Activated CD4-positive, alpha-beta T cell treated with anti-CD3 and anti-CD28 coated beads, Interleukin-2, amount 10 ng/mL, durations not matched to agents 24 days and 14 days (primary cell): ENCODE results near the gene PIK3C2A. TPM values are rescaled to one million over a fixed set of nuclear protein-coding genes. Genes with fewer than 3 reads are reported as not detected.
"Not testable (repeated sequence)": the region's sequence is repeated elsewhere in the genome, so short reads cannot be mapped to it uniquely, and the experiment has no call there.

Experiments
- DNase-seq: peaks from one replicate; pipeline ENCODE4 v3.0.0; 2022
- H3K27ac Mint-ChIP-seq: one replicate; pipeline ENCODE4 v1.8.0; 2022; ENCODE audit warnings: mild to moderate bottlenecking, mixed read lengths
- H3K27me3 Mint-ChIP-seq: one replicate; pipeline ENCODE4 v1.8.0; 2022; ENCODE audit warnings: mixed read lengths
- H3K36me3 Mint-ChIP-seq: one replicate; pipeline ENCODE4 v1.8.0; 2022; ENCODE audit warnings: low read depth, mild to moderate bottlenecking, mixed read lengths
- H3K4me1 Mint-ChIP-seq: one replicate; pipeline ENCODE4 v1.8.0; 2021; ENCODE audit warnings: mixed read lengths
- H3K4me3 Mint-ChIP-seq: one replicate; pipeline ENCODE4 v1.8.0; 2022; ENCODE audit warnings: mild to moderate bottlenecking, moderate library complexity, mixed read lengths
- H3K9me3 Mint-ChIP-seq: one replicate; pipeline ENCODE4 v1.8.0; 2021; ENCODE audit warnings: mixed read lengths
- intact Hi-C: fragments of 100-400 bp; cut with micrococcal nuclease; formaldehyde crosslinking; loops from one replicate; pipeline ENCODE4 v1.15.1; 2023
- total RNA-seq: library from RNA; stranded (reverse); gene quantifications from 2 replicates; pipeline ENCODE4 v1.2.3, GENCODE V29; 2022

PIK3C2A gene
- total RNA-seq, 1 donor from 2014 or later, result 35.3 TPM

DNA sequence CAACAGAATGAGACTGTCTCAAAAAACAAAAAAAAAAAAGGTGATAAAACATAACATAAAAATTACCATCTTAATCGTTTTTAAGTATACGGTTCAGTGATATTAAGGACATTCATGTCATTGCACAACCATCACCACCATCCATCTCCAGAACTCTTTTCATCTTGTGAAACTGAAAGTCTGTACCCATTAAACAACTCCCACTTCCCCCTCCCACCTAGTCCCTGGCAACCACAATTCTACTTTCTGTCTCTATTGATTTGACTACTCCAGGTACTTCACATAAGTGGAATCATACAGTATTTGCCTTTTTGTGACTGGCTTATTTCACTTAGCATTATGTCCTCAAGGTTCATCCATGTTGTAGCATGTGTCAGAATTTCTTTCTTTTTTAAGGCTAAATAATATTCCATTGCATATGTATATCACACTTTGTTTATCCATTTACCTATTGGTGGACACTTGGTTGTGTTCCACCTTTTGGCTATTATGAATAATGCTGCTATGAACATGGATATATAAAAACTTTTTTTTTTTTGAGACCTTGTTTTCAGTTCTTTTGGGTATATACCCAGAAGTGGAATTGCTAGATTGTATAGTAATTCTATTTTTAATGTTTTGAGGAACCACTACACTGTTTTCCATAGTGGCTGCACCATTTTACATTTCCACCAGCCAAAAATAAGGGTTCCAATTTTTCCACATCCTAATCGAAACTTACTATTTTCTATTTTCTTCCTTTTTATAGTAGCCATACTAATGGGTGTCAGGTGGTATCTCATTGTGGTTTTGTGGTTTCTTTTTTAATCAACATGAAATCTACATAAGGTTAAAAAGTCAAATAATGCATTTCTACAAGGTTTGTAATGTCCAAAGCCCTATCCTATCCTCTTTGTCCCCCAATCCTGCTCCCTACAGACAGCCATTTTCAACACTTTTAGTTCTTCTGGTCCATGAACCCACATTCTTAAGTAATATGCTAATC, 23.4 kb upstream of the PIK3C2A start:
- no peaks in the 10 kb centered on the region for H3K36me3 Mint-ChIP-seq
- intact Hi-C loops, result loop anchor here (1.0 kb wide), 9 partner anchors 13 to 297 kb away; partner anchors contain the start of gene NUCB2
- peaks cover 13% of the 10 kb centered on the region for H3K4me1 Mint-ChIP-seq
- H3K9me3 Mint-ChIP-seq, result no peaks in the 10 kb centered on the region
- H3K4me3 Mint-ChIP-seq, result peak overlapping the region; percentile 34
- peaks cover 30% of the 10 kb centered on the region for H3K27me3 Mint-ChIP-seq
- H3K27ac Mint-ChIP-seq, result peak overlapping the region; percentile 59
- peak; percentile 85 for DNase-seq

DNA sequence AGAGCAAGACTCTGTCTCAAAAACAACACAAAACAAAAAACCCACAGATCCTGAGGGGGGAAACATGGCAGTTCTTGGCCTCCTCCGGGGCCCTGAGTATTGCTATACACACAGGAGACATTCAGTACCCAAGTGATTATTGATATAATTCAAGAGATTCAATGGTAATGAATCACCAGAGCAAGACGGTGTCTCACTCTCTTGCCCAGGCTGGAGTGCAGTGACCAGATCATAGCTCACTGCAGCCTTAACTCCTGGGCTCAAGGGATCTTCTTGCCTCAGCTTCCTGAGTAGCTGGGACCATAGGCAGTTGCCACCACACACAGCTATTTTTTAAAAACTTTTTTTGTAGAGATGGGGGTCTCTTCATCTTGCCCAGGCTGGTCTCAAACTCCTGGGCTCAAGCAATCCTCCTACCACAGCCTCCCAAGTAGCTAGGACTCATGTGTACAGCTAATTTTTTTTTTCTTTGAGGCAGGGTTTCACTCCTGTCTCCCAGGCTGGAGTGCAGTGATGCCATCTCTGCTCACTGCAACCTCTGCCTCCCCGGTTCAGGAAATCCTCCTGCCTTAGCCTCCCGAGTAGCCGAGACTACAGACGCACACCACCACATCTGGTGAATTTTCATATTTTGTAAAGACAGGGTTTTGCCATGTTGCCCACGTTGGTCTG, 21.8 kb upstream of the PIK3C2A start:
- peaks cover 13% of the 10 kb centered on the region for H3K4me1 Mint-ChIP-seq
- intact Hi-C loops, result loop anchor here (1.0 kb wide), 7 partner anchors 21 to 299 kb away; partner anchors contain the start of gene NUCB2
- H3K27me3 Mint-ChIP-seq, result peaks cover 34% of the 10 kb centered on the region
- no peak overlapping the region for H3K4me3 Mint-ChIP-seq
- H3K36me3 Mint-ChIP-seq, result no peaks in the 10 kb centered on the region
- no peaks in the 10 kb centered on the region for H3K9me3 Mint-ChIP-seq
- DNase-seq, result no peak
- H3K27ac Mint-ChIP-seq, result no peak overlapping the region

DNA sequence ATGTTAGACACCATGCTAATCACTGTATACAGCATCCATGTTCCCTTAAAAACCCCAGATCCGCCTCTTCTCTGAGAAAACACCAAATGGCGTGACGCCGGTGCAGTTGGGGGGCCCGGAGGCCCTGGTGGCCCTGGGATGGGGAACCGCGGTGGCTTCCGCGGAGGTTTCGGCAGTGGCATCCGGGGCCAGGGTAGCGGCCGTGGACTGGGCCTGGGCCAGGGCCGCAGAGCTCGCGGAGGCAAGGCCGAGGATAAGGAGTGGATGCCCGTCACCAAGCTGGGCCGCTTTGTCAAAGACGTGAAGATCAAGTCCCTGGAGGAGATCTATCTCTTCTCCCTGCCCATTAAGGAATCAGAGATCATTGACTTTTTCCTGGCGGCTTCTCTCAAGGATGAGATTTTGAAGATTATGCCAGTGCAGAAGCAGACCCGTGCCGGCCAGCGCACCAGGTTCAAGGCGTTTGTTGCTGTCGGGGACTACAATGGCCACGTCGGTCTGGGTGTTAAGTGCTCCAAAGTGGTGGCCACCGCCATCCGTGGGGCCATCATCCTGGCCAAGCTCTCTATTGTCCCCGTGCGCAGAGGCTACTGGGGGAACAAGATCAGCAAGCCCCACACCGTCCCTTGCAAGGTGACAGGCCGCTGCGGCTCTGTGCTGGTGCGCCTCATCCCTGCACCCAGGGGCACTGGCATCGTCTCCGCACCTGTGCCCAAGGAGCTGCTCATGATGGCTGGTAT, 20.6 kb upstream of the PIK3C2A start:
- H3K4me3 Mint-ChIP-seq, H3K36me3 Mint-ChIP-seq, DNase-seq, intact Hi-C loops, H3K9me3 Mint-ChIP-seq, H3K27ac Mint-ChIP-seq: not testable (repeated sequence)
- H3K4me1 Mint-ChIP-seq, result peaks cover 13% of the 10 kb centered on the region
- peaks cover 31% of the 10 kb centered on the region for H3K27me3 Mint-ChIP-seq

DNA sequence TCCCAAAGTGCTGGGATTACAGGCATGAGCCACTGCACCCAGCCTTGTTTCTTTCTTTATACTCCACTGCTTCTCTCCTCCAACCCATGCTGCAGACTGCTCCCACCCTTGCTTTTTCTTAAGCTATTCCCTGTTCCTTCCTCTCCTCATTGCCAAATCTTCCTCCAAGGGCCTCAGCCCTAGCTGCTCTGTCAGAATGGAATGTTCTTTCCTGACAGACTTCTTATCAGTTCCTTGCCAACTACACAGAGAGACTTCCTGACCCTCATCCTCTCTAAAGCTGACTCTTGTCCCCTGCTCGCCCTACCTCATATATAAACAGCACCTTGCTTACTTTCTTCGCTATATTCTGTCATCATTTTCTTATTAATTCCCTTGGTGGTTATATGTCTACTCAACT, 16.9 kb upstream of the PIK3C2A start:
- H3K27ac Mint-ChIP-seq, result no peak overlapping the region
- no peak overlapping the region for H3K4me3 Mint-ChIP-seq
- no peak for DNase-seq
- H3K36me3 Mint-ChIP-seq, result no peaks in the 10 kb centered on the region
- no peaks in the 10 kb centered on the region for H3K9me3 Mint-ChIP-seq
- H3K27me3 Mint-ChIP-seq, result peaks cover 21% of the 10 kb centered on the region
- no peaks in the 10 kb centered on the region for H3K4me1 Mint-ChIP-seq
- intact Hi-C loops, result no loop called here

DNA sequence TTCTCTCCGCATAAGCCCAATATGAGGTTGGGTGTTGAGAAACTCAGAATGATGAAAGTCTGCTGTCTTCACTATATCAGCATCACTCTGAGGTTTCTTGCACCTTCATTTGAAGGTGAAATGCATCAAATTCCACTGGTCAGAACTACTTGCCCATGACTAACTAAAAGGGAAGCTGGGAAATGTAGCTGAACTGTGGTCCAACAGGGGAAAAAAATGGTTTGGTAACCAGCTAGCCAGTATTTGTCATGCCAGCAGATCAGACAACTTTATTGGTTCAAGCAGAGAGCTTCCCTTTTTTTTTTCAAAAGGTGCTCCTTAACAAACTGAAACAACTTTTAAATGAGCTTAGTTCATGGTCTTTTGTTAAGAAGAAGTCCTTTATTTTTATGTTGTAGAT, 14.2 kb upstream of the PIK3C2A start:
- H3K27ac Mint-ChIP-seq, result no peak overlapping the region
- no peaks in the 10 kb centered on the region for H3K9me3 Mint-ChIP-seq
- no peak overlapping the region for H3K4me3 Mint-ChIP-seq
- no peaks in the 10 kb centered on the region for H3K36me3 Mint-ChIP-seq
- H3K27me3 Mint-ChIP-seq, result peaks cover 22% of the 10 kb centered on the region
- H3K4me1 Mint-ChIP-seq, result no peaks in the 10 kb centered on the region
- DNase-seq, result no peak
- intact Hi-C loops, result no loop called here

DNA sequence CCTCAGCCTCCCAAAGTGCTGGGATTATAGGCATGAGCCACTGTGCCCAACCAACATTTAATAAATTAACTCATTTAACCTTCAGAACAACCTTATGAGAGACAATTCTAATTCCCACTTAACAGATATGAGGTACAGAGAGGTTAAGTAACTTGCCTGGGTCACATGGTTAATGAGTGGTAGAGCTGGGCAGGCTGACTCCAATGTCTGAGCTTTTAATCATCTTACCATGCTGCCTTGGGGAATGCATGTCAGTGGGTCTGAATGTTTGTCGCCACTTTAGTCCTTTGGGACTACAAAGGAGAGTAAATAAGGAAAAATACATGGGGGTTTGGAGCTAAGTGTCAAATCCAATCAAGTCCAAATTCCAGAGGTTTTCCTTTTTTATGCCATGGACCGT, 11.2 kb upstream of the PIK3C2A start:
- H3K4me1 Mint-ChIP-seq, result no peaks in the 10 kb centered on the region
- H3K9me3 Mint-ChIP-seq, result no peaks in the 10 kb centered on the region
- H3K27me3 Mint-ChIP-seq, result peaks cover 17% of the 10 kb centered on the region
- DNase-seq, result no peak
- no peak overlapping the region for H3K4me3 Mint-ChIP-seq
- H3K27ac Mint-ChIP-seq, result no peak overlapping the region
- intact Hi-C loops, result no loop called here
- peaks cover 2% of the 10 kb centered on the region for H3K36me3 Mint-ChIP-seq

DNA sequence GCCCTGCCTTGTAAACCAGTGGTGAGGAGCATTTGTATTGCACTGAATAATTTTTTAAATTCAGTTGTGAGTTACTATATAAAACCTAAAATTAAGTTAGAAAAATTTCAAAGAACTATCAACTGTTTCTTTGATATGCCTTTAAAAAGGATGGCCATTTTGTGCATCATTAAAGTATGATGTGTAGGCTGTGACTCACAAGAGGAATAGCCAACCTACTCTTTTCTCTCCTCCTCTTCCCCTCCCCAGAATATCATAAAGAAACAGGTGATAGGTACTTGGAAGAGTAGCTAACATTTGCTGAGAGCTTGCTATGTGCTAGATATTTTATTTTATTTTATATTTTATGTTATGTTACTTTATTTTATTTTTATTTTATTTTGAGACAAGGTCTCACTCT, 10.6 kb upstream of the PIK3C2A start:
- no peaks in the 10 kb centered on the region for H3K9me3 Mint-ChIP-seq
- H3K4me1 Mint-ChIP-seq, result no peaks in the 10 kb centered on the region
- intact Hi-C loops, result no loop called here
- DNase-seq, result no peak
- H3K27me3 Mint-ChIP-seq, result peaks cover 17% of the 10 kb centered on the region
- H3K36me3 Mint-ChIP-seq, result peaks cover 2% of the 10 kb centered on the region
- H3K4me3 Mint-ChIP-seq, result no peak overlapping the region
- no peak overlapping the region for H3K27ac Mint-ChIP-seq

DNA sequence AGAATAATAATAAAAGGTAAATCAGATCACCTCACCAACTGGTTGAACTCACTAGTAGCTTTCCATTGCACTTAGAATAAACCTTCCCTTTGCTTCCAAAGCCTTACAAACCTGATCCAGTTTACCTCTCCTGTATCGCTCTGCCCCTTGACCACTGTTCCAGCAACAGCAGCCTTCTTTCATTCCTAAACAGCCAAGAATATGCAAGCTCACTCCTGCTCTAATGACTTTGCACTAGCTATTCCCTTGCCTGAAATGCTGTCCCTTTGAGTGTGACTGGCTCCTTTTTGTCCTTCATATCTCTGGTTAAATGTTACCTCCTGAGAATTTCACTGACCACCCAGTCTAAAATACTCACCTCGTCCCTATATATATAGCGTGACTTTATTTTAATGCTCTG, 9.6 kb upstream of the PIK3C2A start:
- H3K9me3 Mint-ChIP-seq, result peaks cover 4% of the 10 kb centered on the region
- DNase-seq, result no peak
- intact Hi-C loops, result no loop called here
- H3K27me3 Mint-ChIP-seq, result peaks cover 16% of the 10 kb centered on the region
- H3K4me1 Mint-ChIP-seq, result no peaks in the 10 kb centered on the region
- H3K27ac Mint-ChIP-seq, result no peak overlapping the region
- H3K36me3 Mint-ChIP-seq, result peaks cover 4% of the 10 kb centered on the region
- H3K4me3 Mint-ChIP-seq, result no peak overlapping the region

DNA sequence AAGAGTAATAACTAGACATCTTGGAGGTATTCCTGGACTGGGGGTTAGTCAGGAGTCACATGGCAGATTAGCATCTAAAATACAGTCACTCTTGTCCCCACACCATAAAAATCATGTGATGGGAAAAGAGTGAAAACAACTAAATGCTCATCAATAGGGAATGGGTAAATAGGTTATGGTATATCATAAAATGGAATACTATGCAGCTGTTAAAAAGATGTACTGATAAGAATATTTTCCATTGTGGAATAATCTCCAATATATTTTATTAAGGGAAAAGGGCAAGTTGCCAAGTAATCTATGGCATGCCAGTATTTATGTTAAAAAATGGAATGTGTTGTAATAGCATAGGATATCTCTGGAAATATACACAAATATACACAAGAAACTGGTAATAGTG, 6.6 kb upstream of the PIK3C2A start:
- Mint-ChIP-seq H3K4me1 (peaks cover 4% of the 10 kb centered on the region), H3K36me3 (peaks cover 4% of the 10 kb centered on the region), H3K27me3 (peaks cover 14% of the 10 kb centered on the region), H3K9me3 (peaks cover 4% of the 10 kb centered on the region), H3K4me3 (no peak overlapping the region), H3K27ac (no peak overlapping the region)
- intact Hi-C loops, result no loop called here
- DNase-seq, result no peak

DNA sequence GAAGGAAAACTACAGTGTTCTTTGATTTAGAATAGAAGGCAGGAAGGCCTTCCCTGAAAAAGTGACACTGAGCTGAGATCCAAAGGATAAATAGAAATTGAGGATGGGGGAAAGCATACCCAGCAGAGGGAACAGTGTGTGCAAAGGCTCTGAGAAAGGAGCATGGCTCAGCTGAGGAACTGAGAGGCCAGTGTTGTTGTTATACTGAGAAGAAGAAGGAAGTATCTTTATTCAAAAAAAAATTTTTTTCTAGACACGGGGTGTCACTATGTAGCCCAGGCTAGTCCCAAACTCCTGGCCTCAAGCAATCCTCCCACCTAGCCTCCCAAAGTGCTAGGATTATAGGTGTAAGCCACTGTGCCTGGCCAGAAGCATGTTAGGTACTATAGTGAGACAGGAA, 3.5 kb upstream of the PIK3C2A start:
- intact Hi-C loops, result no loop called here
- Mint-ChIP-seq H3K36me3 (peaks cover 8% of the 10 kb centered on the region), H3K27me3 (peaks cover 8% of the 10 kb centered on the region), H3K27ac (no peak overlapping the region), H3K4me3 (no peak overlapping the region), H3K9me3 (peaks cover 4% of the 10 kb centered on the region), H3K4me1 (peaks cover 21% of the 10 kb centered on the region)
- DNase-seq, result no peak

DNA sequence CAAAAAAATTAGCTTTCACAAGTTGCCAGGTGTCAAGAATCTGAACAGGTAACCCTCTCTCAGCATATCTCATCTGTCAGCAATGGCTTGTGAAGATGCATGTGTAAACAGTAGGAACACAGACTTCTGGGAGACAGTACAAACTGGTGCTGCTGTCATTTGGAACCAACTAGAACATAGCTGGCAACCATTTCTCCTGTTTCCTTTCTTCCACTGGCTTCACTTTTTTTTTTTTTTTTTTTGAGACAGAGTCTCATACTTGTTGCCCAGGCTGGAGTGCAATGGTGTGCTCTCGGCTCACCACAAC, 2.1 kb upstream of the PIK3C2A start:
- Mint-ChIP-seq H3K36me3 (peaks cover 8% of the 10 kb centered on the region), H3K4me3 (no peak overlapping the region), H3K27ac (no peak overlapping the region), H3K9me3 (peaks cover 4% of the 10 kb centered on the region), H3K27me3 (peaks cover 2% of the 10 kb centered on the region), H3K4me1 (peaks cover 23% of the 10 kb centered on the region)
- intact Hi-C loops, result loop anchor here (2.0 to 5.0 kb wide), 4 partner anchors 48 to 473 kb away; partner anchors contain the start of genes C11orf58 and NUCB2
- DNase-seq, result no peak

DNA sequence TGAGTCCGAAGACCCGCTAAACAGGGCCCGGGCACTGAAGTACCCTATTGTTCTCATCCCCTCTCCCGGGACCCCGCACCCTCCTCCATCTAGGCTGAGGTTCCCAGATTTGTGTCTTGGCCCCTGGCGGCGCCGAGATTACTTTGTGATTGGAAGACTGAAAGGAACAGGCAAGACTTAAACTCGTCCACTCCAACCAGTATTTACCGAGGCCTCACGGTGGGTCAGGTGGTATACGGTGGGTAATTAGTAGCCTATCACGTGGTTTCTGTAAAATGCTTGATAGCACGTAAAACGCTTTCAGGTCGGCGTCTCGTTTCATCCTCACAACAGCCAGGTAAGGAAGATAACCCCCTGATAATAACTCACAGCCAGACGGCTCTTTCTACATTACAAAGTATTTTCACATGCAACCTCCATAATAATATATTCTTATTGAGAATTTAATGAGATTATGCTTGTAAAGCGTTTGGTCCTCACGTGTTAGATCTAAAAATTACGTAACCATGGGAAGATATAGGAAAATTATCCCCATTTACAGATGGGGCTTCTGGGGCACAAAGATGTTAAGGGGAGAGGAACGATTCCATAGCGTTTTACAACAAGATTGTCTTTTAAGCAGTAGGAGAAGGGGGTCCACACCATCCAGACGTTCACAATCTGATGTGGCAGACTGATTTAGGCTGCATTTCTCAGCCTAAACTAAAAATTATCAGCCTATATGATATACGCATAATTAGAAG, 642 bp upstream of the PIK3C2A start:
- intact Hi-C loops, result loop anchor here (1.0 to 5.0 kb wide), 6 partner anchors 22 to 471 kb away; partner anchors contain the start of genes C11orf58, NUCB2 and RPS13
- Mint-ChIP-seq H3K27me3 (peaks cover 2% of the 10 kb centered on the region), H3K27ac (peak overlapping the region; percentile 96), H3K4me1 (peaks cover 24% of the 10 kb centered on the region), H3K36me3 (peaks cover 12% of the 10 kb centered on the region), H3K9me3 (peaks cover 4% of the 10 kb centered on the region), H3K4me3 (peak overlapping the region; percentile 97)
- peak; percentile 84 for DNase-seq

DNA sequence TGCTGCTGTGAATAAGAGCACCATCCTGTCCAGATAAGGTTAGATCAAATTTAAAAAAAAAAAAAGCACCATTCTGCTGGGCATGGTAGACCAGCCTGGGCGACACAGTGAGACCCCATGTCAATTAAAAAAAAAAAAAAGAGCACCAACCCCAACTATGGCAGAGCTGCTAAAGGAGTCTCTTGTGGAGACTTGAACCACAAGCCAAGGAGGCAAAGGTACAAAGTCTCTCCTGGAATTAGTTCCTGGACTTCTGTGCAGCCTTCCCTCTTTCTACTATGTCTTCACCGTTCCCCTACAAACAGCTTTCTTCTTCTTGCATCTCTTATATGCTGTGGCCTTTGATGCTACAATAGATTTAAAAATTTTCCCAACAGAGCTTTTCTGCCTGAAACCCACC, 1.3 kb downstream of the PIK3C2A start:
- no peak for DNase-seq
- intact Hi-C loops, result loop anchor here (5.0 kb wide), 3 partner anchors 44 to 469 kb away; partner anchors contain the start of gene C11orf58
- Mint-ChIP-seq H3K9me3 (no peaks in the 10 kb centered on the region), H3K36me3 (peaks cover 15% of the 10 kb centered on the region), H3K27ac (peak overlapping the region; percentile 96), H3K27me3 (no peaks in the 10 kb centered on the region), H3K4me3 (peak overlapping the region; percentile 97), H3K4me1 (peaks cover 26% of the 10 kb centered on the region)
